Left lung (tissue), 10 donors: ENCODE data around the gene ZNF804B. TPM values are rescaled to one million over a fixed set of nuclear protein-coding genes. Genes with fewer than 3 reads are reported as not detected.

Experiments used
- ATAC-seq: fragments of 200-7000 bp; cut with Tn5 transposase; one replicate; pipeline ENCODE4 v1.9.1; 2020; ENCODE audit warnings: moderate library complexity
- DNase-seq, 4 donors: peaks; one replicate each; pipeline ENCODE4 v3.0.0-alpha.2; 2013 to 2020
- H3K27ac ChIP-seq, 2 donors: fragments of 200-600 bp; sonication (generic) in 1 of 2; one replicate each; pipeline versions ENCODE4 v1.5.0 to v1.8.0; 2020 to 2021
- H3K27me3 ChIP-seq, 2 donors: fragments of 200-600 bp; sonication (generic) in 1 of 2; one replicate each; pipeline versions ENCODE4 v1.5.0 to v1.8.0; 2020 to 2021
- H3K36me3 ChIP-seq, 2 donors: fragments of 200-600 bp; sonication (generic) in 1 of 2; one replicate each; pipeline versions ENCODE4 v1.5.0 to v1.8.0; 2020 to 2021
- H3K4me1 ChIP-seq, 2 donors: fragments of 200-600 bp; one replicate each; pipeline ENCODE4 v1.8.0; 2021
- H3K4me3 ChIP-seq, 2 donors: fragments of 200-600 bp; sonication (generic) in 1 of 2; one replicate each; pipeline versions ENCODE4 v1.5.0 to v1.8.0; 2020 to 2021; ENCODE audit warnings: mild to moderate bottlenecking in 1 of 2
- H3K9me3 ChIP-seq, 2 donors: fragments of 200-600 bp; sonication (generic) in 1 of 2; one replicate each; pipeline versions ENCODE4 v1.5.0 to v1.8.0; 2020 to 2021
- CTCF ChIP-seq, 2 donors: fragments of 200-600 bp; sonication (generic) in 1 of 2; IDR thresholded peaks; one replicate each; pipeline versions ENCODE4 v1.5.0 to v1.8.0; 2021; ENCODE audit warnings: antibody characterized with exemption in 2 of 2
- intact Hi-C, 2 donors: fragments of 100-400 bp; cut with DNase I; formaldehyde crosslinking; loops; one replicate each; pipeline versions ENCODE4 v1.11.2 to v1.14.2; 2022
- polyA plus RNA-seq, 6 donors: library from polyadenylated mRNA; unstranded; fragments of 120-200 nt; gene quantifications; one replicate each; pipeline ENCODE4 v1.2.1, GENCODE V29; 2013; ENCODE audit not compliant: insufficient read length in 6 of 6
- total RNA-seq, 2 donors: library from RNA; stranded (reverse); fragmentation: NEBNext Ultra II Directional; extraction: Animal tissue kit (Norgen Biotek cat#: 25700); gene quantifications; one replicate each; pipeline ENCODE4 v1.2.1, GENCODE V29; 2021
- donor health status: DM: no; HTN: yes; CAD: no.
- donor health status: DM: no; HTN: no; CAD: no.

The ZNF804B gene
- total and polyA plus RNA-seq, 8 donors = 0.05 to 0.14 (median 0.09) TPM; not detected in 3

GRCh38 chr7:89316584-89317251 is 557.2 kb downstream of the ZNF804B start:
- DNase-seq (no peak), ATAC-seq (no peak)
- H3K4me1 ChIP-seq = no peaks in the 10 kb centered on the region
- H3K4me3 ChIP-seq = no peak overlapping the region
- intact Hi-C loops = no loop called here
- H3K9me3 ChIP-seq = peaks cover 0 to 2% of the 10 kb centered on the region in 2 donors
- H3K36me3 ChIP-seq = no peaks in the 10 kb centered on the region
- TF ChIP-seq CTCF (IDR thresholded peaks at IDR 0.05) = no peak
- H3K27ac ChIP-seq = no peak overlapping the region
- no peaks in the 10 kb centered on the region for H3K27me3 ChIP-seq

GRCh38 chr7:89332026-89332425 is 572.5 kb downstream of the ZNF804B start:
- H3K27ac ChIP-seq = no peak overlapping the region
- ATAC-seq (no peak), DNase-seq (no peak)
- H3K4me3 ChIP-seq = no peak overlapping the region
- intact Hi-C loops = no loop called here
- no peaks in the 10 kb centered on the region for H3K9me3 ChIP-seq
- no peak for TF ChIP-seq CTCF (IDR thresholded peaks at IDR 0.05)
- H3K36me3 ChIP-seq = no peaks in the 10 kb centered on the region
- peaks cover 2 to 4% of the 10 kb centered on the region in 2 donors for H3K27me3 ChIP-seq
- no peaks in the 10 kb centered on the region for H3K4me1 ChIP-seq

- intact Hi-C loops = no loop called here
- H3K27ac ChIP-seq = no peak overlapping the region
- DNase-seq = no peak
- H3K9me3 ChIP-seq = no peaks in the 10 kb centered on the region
- TF ChIP-seq CTCF (IDR thresholded peaks at IDR 0.05) = no peak
- ATAC-seq = no peak
- no peaks in the 10 kb centered on the region for H3K36me3 ChIP-seq
- H3K4me3 ChIP-seq = no peak overlapping the region
- H3K27me3 ChIP-seq = peaks cover 4 to 8% of the 10 kb centered on the region in 2 donors
- no peaks in the 10 kb centered on the region for H3K4me1 ChIP-seq
Measured at GRCh38 chr7:89334797-89335196, 575.3 kb downstream of the ZNF804B start.

- Histone ChIP-seq H3K4me1 (no peaks in the 10 kb centered on the region), H3K36me3 (no peaks in the 10 kb centered on the region), H3K27ac (no peak overlapping the region), H3K9me3 (no peaks in the 10 kb centered on the region), H3K27me3 (peaks cover 4 to 8% of the 10 kb centered on the region in 2 donors), H3K4me3 (no peak overlapping the region)
- intact Hi-C loops = no loop called here
- ATAC-seq (peak; percentile 97), DNase-seq (peak in 1 of 4 donors; percentile 1)
- no peak for TF ChIP-seq CTCF (IDR thresholded peaks at IDR 0.05)
Measured at GRCh38 chr7:89335490-89335889, 576.0 kb downstream of the ZNF804B start.

GRCh38 chr7:89336121-89336520 is 576.6 kb downstream of the ZNF804B start:
- peaks cover 2 to 8% of the 10 kb centered on the region in 2 donors for H3K27me3 ChIP-seq
- H3K36me3 ChIP-seq = no peaks in the 10 kb centered on the region
- H3K27ac ChIP-seq = no peak overlapping the region
- intact Hi-C loops = no loop called here
- DNase-seq = no peak
- no peak for TF ChIP-seq CTCF (IDR thresholded peaks at IDR 0.05)
- H3K9me3 ChIP-seq = no peaks in the 10 kb centered on the region
- H3K4me3 ChIP-seq = no peak overlapping the region
- no peak for ATAC-seq
- H3K4me1 ChIP-seq = no peaks in the 10 kb centered on the region
